Measurements from ENCODE around the gene TTLL5.

The TTLL5 gene

DNA sequence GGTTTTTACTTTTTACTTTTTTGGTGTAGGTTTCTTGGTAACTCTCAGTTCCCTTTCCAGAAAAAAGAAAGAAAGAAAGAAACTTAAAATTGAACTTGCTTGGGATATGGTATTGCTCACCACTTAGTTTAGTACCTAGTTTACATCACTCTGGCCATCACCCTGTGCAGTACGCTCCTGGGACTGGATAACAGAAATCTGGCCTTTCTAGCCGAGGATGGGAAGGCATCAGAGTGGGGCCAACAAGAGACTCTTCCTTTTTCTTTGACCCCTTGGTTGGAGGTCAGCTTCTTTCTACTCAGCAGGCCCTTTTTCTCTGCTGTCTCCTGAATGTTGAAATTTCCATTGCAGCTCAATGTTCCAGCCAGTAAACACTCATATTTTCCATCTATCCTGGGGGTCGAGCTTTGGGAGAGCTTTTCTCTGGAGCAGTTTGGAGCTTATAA lies 164.1 kb downstream of the TTLL5 start:
- no peak for TF ChIP-seq EP300 (IDR thresholded peaks at IDR 0.05; ENCODE audit: borderline replicate concordance)
- TF ChIP-seq, protein P1, sequence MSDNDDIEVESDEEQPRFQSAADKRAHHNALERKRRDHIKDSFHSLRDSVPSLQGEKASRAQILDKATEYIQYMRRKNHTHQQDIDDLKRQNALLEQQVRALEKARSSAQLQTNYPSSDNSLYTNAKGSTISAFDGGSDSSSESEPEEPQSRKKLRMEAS (IDR thresholded peaks at IDR 0.05), result no peak
- TF ChIP-seq TEAD4 (IDR thresholded peaks at IDR 0.05), result no peak
- no peak for TF ChIP-seq CEBPB (IDR thresholded peaks at IDR 0.05)
- TF ChIP-seq, protein P2, sequence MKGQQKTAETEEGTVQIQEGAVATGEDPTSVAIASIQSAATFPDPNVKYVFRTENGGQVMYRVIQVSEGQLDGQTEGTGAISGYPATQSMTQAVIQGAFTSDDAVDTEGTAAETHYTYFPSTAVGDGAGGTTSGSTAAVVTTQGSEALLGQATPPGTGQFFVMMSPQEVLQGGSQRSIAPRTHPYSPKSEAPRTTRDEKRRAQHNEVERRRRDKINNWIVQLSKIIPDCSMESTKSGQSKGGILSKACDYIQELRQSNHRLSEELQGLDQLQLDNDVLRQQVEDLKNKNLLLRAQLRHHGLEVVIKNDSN (IDR thresholded peaks at IDR 0.05), result no peak
- TF ChIP-seq YY1 (IDR thresholded peaks at IDR 0.05; ENCODE audit: low read depth), result no peak
- TF ChIP-seq, protein P3, sequence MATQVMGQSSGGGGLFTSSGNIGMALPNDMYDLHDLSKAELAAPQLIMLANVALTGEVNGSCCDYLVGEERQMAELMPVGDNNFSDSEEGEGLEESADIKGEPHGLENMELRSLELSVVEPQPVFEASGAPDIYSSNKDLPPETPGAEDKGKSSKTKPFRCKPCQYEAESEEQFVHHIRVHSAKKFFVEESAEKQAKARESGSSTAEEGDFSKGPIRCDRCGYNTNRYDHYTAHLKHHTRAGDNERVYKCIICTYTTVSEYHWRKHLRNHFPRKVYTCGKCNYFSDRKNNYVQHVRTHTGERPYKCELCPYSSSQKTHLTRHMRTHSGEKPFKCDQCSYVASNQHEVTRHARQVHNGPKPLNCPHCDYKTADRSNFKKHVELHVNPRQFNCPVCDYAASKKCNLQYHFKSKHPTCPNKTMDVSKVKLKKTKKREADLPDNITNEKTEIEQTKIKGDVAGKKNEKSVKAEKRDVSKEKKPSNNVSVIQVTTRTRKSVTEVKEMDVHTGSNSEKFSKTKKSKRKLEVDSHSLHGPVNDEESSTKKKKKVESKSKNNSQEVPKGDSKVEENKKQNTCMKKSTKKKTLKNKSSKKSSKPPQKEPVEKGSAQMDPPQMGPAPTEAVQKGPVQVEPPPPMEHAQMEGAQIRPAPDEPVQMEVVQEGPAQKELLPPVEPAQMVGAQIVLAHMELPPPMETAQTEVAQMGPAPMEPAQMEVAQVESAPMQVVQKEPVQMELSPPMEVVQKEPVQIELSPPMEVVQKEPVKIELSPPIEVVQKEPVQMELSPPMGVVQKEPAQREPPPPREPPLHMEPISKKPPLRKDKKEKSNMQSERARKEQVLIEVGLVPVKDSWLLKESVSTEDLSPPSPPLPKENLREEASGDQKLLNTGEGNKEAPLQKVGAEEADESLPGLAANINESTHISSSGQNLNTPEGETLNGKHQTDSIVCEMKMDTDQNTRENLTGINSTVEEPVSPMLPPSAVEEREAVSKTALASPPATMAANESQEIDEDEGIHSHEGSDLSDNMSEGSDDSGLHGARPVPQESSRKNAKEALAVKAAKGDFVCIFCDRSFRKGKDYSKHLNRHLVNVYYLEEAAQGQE (IDR thresholded peaks at IDR 0.05; ENCODE audit: low read depth), result no peak
- no peak for TF ChIP-seq CREB1 (IDR thresholded peaks at IDR 0.05; ENCODE audit: low read depth)
- no peak for TF ChIP-seq NFIC (IDR thresholded peaks at IDR 0.05)
- no peak for TF ChIP-seq TAF1 (IDR thresholded peaks at IDR 0.05; ENCODE audit: low read depth)
- TF ChIP-seq FOXM1 (IDR thresholded peaks at IDR 0.05; ENCODE audit: borderline replicate concordance, low read depth), result no peak
- no peak for TF ChIP-seq RAD21 (IDR thresholded peaks at IDR 0.05; ENCODE audit: low read depth)

DNA sequence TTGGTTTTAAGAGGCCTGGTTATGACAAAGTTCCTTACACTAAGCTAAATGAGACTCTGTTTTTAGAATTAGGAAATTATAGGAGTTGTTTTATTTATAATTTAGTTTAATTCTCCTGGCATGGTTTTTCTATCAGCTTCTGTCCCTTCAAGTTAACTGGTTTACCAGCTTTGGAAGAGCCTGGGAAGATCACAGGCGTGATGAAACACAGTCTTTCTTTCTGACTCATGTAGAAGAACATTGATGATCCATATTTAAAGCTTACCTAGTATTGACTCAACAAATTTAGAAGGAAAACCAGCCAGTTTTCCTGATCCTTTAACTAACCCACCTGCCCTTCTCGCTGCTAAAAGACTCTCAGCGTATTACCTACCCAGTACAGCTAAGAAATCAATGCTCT lies 165.6 kb downstream of the TTLL5 start:
- TF ChIP-seq YY1 (IDR thresholded peaks at IDR 0.05; ENCODE audit: low read depth) (no peak), CEBPB (IDR thresholded peaks at IDR 0.05) (no peak), TEAD4 (IDR thresholded peaks at IDR 0.05) (no peak), FOXM1 (IDR thresholded peaks at IDR 0.05; ENCODE audit: borderline replicate concordance, low read depth) (no peak)
- TF ChIP-seq, protein P2 (IDR thresholded peaks at IDR 0.05), result no peak

DNA sequence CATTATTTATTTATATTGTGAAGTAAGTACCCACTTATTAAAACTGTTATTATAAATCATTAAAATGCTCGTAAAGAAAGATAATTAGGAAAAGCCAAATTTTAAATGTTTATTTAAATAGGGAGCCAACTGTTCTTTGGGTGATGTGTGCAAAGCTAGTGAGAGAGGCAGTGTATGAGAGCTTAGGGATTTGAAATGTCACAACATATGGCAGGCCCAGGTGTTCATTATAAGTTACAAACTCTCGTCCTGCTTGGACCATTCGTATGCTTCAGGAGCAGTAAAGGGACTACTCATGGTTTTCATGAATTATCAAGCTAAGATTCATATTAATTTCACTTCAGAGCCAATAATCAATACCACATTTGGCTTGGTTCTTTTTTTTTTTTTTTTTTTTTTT lies 166.3 kb downstream of the TTLL5 start:
- TF ChIP-seq NFIC (IDR thresholded peaks at IDR 0.05) (no peak), TAF1 (IDR thresholded peaks at IDR 0.05; ENCODE audit: low read depth) (no peak), CEBPB (IDR thresholded peaks at IDR 0.05) (no peak), RAD21 (IDR thresholded peaks at IDR 0.05; ENCODE audit: low read depth) (no peak), FOXM1 (IDR thresholded peaks at IDR 0.05; ENCODE audit: borderline replicate concordance, low read depth) (no peak), ZBTB7A (IDR thresholded peaks at IDR 0.05; ENCODE audit: low read depth) (no peak)
- TF ChIP-seq, protein P2 (IDR thresholded peaks at IDR 0.05), result no peak
- TF ChIP-seq, protein P1 (IDR thresholded peaks at IDR 0.05), result no peak

DNA sequence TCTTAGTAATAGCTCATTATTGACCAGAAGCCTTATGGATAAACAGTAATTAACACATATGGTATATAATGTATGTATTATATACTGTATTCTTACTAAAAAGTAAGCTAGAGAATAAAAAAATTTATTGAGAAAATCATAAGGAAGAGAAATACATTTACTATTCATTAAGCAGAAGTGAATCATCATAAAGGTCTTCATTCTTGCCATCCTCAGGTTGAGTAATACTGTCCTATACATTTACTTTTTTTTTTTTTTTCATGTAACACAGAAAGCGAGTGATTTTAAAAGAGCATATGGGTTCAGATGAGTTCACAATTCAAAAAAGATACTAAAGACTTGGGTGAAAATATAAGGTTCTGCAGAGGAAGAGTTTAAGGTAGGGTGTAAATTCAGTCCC lies 168.3 kb downstream of the TTLL5 start:
- TF ChIP-seq ZBTB7A (IDR thresholded peaks at IDR 0.05; ENCODE audit: low read depth), result no peak

DNA sequence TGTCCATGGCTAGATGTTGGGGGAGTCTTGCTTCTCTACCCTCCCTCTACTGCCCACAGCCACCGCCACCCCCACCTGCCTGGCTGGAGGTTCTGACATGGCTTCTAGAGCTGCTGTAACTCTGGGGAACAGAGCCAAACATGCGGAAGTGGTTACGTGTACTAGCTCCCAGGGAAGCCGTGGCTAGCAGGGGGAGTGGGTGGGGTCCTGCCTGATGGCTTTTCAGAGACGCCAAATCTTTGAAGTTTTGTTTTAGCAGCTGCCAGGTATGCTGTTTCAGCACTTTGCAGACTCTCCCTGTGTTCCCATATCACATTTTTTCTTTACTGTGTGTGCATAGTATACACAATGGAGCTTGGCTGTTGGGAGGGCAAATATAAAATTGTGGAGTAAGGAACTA lies 170.4 kb downstream of the TTLL5 start:
- TF ChIP-seq, protein P1 (IDR thresholded peaks at IDR 0.05), result no peak
- no peak for TF ChIP-seq CREB1 (IDR thresholded peaks at IDR 0.05; ENCODE audit: low read depth)
- no peak for TF ChIP-seq YY1 (IDR thresholded peaks at IDR 0.05; ENCODE audit: low read depth)

DNA sequence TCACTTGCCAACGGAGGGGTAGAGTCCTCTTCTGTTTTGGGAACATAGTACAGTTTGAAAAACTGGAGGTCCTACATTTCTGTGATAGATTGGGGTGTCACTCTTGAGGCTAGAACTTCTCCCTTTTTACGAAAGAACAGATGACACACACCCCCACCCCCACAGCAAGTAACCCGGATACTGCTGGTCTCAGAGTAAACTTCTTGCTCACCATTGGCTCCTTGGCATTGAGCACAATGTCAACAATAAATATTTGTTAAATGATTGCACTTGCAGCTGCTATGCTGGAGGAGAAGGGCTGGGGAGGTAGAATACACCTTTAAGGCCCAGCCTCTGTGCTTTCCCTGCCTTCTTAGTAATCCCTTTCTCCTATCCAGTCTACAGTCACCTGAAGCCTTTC lies 170.9 kb downstream of the TTLL5 start:
- TF ChIP-seq RAD21 (IDR thresholded peaks at IDR 0.05; ENCODE audit: low read depth) (no peak), TEAD4 (IDR thresholded peaks at IDR 0.05) (no peak), CREB1 (IDR thresholded peaks at IDR 0.05; ENCODE audit: low read depth) (no peak), ZBTB7A (IDR thresholded peaks at IDR 0.05; ENCODE audit: low read depth) (no peak), NFIC (IDR thresholded peaks at IDR 0.05) (no peak), CEBPB (IDR thresholded peaks at IDR 0.05) (no peak), EGR1 (IDR thresholded peaks at IDR 0.05) (no peak), TAF1 (IDR thresholded peaks at IDR 0.05; ENCODE audit: low read depth) (no peak), EP300 (IDR thresholded peaks at IDR 0.05; ENCODE audit: borderline replicate concordance) (no peak), TCF12 (IDR thresholded peaks at IDR 0.05; ENCODE audit: low read depth) (no peak), YY1 (IDR thresholded peaks at IDR 0.05; ENCODE audit: low read depth) (no peak)
- TF ChIP-seq, protein P2 (IDR thresholded peaks at IDR 0.05), result no peak
- TF ChIP-seq, protein P1 (IDR thresholded peaks at IDR 0.05), result no peak

DNA sequence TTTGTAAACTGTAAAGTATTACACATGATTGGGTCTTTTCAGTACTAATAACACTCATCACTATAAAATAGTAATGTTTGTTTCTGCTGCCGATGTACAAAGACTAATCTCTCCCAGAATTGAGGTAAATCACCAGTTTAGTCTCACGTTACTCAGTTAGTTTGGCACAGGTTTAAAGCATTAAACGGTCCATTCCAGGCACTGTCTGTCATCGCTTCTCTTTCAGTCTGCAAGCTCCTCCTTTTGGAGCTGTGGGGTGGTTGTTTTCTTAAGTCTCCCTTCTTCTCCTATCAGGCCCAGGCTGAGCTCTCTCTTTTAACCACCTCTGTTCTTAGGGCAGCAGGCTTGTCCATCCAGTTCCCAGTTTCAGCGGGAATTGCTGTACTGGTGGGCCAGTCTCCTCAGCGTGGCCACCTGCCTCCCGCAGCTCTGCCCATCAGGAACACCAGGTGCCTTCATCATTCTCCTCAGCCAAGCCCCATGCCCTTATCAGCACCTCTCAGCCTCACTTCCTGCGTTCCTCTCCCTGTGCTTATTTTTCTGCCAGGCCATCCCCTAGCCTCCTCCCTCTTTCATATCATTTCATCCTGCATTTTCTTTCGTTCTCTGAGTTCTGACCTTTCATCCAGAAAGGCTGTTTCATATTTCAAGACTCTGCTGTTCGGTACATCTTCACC lies 171.7 kb downstream of the TTLL5 start:
- no peak for TF ChIP-seq CEBPB (IDR thresholded peaks at IDR 0.05)
